ENCODE results near the gene FBXO22. TPM values are rescaled to one million over a fixed set of nuclear protein-coding genes. Genes with fewer than 3 reads are reported as not detected.

FBXO22 gene
- total RNA-seq, 2 experiments from 2014 or later: 23.5 to 33.6 TPM

GRCh38 chr15:75952525-75952924, 48.8 kb downstream of the FBXO22 start:
- H3K4me2 ChIP-seq (ENCODE audit: low read length): no peak overlapping the region
- H2AFZ ChIP-seq (ENCODE audit: low read length): no peak overlapping the region
- no peaks in the 10 kb centered on the region for H3K9me3 ChIP-seq (ENCODE audit: low read length)
- TF ChIP-seq, protein P1, sequence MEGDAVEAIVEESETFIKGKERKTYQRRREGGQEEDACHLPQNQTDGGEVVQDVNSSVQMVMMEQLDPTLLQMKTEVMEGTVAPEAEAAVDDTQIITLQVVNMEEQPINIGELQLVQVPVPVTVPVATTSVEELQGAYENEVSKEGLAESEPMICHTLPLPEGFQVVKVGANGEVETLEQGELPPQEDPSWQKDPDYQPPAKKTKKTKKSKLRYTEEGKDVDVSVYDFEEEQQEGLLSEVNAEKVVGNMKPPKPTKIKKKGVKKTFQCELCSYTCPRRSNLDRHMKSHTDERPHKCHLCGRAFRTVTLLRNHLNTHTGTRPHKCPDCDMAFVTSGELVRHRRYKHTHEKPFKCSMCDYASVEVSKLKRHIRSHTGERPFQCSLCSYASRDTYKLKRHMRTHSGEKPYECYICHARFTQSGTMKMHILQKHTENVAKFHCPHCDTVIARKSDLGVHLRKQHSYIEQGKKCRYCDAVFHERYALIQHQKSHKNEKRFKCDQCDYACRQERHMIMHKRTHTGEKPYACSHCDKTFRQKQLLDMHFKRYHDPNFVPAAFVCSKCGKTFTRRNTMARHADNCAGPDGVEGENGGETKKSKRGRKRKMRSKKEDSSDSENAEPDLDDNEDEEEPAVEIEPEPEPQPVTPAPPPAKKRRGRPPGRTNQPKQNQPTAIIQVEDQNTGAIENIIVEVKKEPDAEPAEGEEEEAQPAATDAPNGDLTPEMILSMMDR (conservative IDR thresholded peaks at IDR 0.05; ENCODE audit: low read length): no peak
- TF ChIP-seq EZH2phosphoT487 (IDR thresholded peaks at IDR 0.05; ENCODE audit: borderline replicate concordance, low read depth, low read length): no peak
- H4K20me1 ChIP-seq (ENCODE audit: insufficient read depth, low read length): no peaks in the 10 kb centered on the region; the same call in 1 of the 2 replicates
- H3K36me3 ChIP-seq (ENCODE audit: insufficient read depth, low read length): no peaks in the 10 kb centered on the region
- no peak for DNase-seq (ENCODE audit: low spot score)
- H3K4me1 ChIP-seq (ENCODE audit: insufficient read depth, low read length, poor library complexity, severe bottlenecking): no peaks in the 10 kb centered on the region
- CTCF ChIA-PET (ENCODE audit: unreplicated experiment): no interaction called here
- H3K9me2 ChIP-seq (ENCODE audit: insufficient read depth, low read length): no peaks in the 10 kb centered on the region
- intact Hi-C loops (cut with micrococcal nuclease; ENCODE audit: unreplicated experiment): no loop called here
- H3K27ac ChIP-seq (ENCODE audit: low read depth, low read length, poor library complexity, severe bottlenecking): no peak overlapping the region
- H3K79me2 ChIP-seq (ENCODE audit: insufficient read depth, low read depth, low read length): no peaks in the 10 kb centered on the region
- POLR2A ChIA-PET: interaction anchor here (1.3 kb wide), 1 partner anchor 12 kb away, joined by 3 read pairs; no protein-coding TSS in a partner anchor
- no TSS peak for BruUV-seq (replicated peaks)
- H3K4me3 ChIP-seq (ENCODE audit: low read depth, low read length, poor library complexity, severe bottlenecking): no peak overlapping the region

DNA sequence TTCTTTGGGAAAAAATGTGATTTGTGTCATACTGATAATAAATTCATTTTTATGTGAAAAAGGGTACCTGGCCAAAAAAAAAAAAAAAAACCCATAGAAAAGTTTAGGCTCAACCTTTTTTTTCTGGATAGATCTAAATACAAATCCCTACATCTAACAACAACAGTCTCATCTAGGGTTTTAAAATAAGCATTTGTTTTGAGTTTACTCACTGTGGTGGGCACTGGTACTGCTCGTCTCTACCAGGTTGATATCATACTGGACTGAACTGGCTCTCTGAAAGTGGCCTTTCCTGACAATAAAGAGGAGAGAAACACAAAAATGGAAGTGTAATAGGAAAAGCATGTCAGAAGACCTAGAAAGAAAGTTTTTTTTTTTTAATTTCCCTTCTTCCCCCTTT, 52.0 kb downstream of the FBXO22 start:
- TF ChIP-seq, protein P1 (conservative IDR thresholded peaks at IDR 0.05; ENCODE audit: low read length): no peak
- TF ChIP-seq EZH2phosphoT487 (IDR thresholded peaks at IDR 0.05; ENCODE audit: borderline replicate concordance, low read depth, low read length): no peak
- H3K9me2 ChIP-seq (ENCODE audit: insufficient read depth, low read length): no peaks in the 10 kb centered on the region
- H3K4me1 ChIP-seq (ENCODE audit: insufficient read depth, low read length, poor library complexity, severe bottlenecking): no peaks in the 10 kb centered on the region
- H3K79me2 ChIP-seq (ENCODE audit: insufficient read depth, low read depth, low read length): no peaks in the 10 kb centered on the region
- no peaks in the 10 kb centered on the region for H3K9me3 ChIP-seq (ENCODE audit: low read length)
- H3K27ac ChIP-seq (ENCODE audit: low read depth, low read length, poor library complexity, severe bottlenecking): no peak overlapping the region
- no peak overlapping the region for H2AFZ ChIP-seq (ENCODE audit: low read length)
- no TSS peak for BruUV-seq (replicated peaks)
- ChIA-PET POLR2A (no interaction called here), CTCF (ENCODE audit: unreplicated experiment) (no interaction called here)
- H3K4me2 ChIP-seq (ENCODE audit: low read length): no peak overlapping the region
- intact Hi-C loops (cut with micrococcal nuclease; ENCODE audit: unreplicated experiment): no loop called here
- DNase-seq (ENCODE audit: low spot score): no peak
- H3K4me3 ChIP-seq (ENCODE audit: low read depth, low read length, poor library complexity, severe bottlenecking): no peak overlapping the region
- H4K20me1 ChIP-seq (ENCODE audit: insufficient read depth, low read length): no peaks in the 10 kb centered on the region; the same call in 1 of the 2 replicates
- H3K36me3 ChIP-seq (ENCODE audit: insufficient read depth, low read length): no peaks in the 10 kb centered on the region

DNA sequence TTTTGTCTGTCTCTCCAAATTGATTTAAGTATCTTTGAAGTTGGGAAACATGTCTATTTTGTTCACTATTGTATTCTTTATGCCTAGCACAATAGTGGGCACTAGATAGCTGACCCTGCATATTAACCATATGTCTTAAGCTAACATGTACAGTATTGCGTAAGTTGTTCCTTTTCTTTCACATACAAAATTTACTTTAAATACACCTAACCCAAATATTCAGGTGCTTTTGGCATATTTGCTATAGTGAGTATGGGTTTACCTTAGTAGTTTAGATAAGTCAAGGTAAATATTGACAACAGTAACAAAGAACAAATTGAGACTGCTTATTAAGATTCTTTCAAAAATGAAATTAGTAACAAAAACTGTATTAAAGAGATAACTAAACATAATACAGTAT, 57.7 kb downstream of the FBXO22 start:
- no peak overlapping the region for H3K27ac ChIP-seq (ENCODE audit: low read depth, low read length, poor library complexity, severe bottlenecking)
- TF ChIP-seq EZH2phosphoT487 (IDR thresholded peaks at IDR 0.05; ENCODE audit: borderline replicate concordance, low read depth, low read length): no peak
- TF ChIP-seq, protein P1 (conservative IDR thresholded peaks at IDR 0.05; ENCODE audit: low read length): no peak
- no peaks in the 10 kb centered on the region for H3K79me2 ChIP-seq (ENCODE audit: insufficient read depth, low read depth, low read length)
- BruUV-seq (replicated peaks): no TSS peak
- H4K20me1 ChIP-seq (ENCODE audit: insufficient read depth, low read length): no peaks in the 10 kb centered on the region; the same call in 1 of the 2 replicates
- no peak for DNase-seq (ENCODE audit: low spot score)
- H2AFZ ChIP-seq (ENCODE audit: low read length): no peak overlapping the region
- no peak overlapping the region for H3K4me2 ChIP-seq (ENCODE audit: low read length)
- intact Hi-C loops (cut with micrococcal nuclease; ENCODE audit: unreplicated experiment): no loop called here
- ChIA-PET POLR2A (interaction anchor here (1.0 kb wide), 1 partner anchor 23 kb away, joined by 3 read pairs; no protein-coding TSS in a partner anchor), CTCF (ENCODE audit: unreplicated experiment) (no interaction called here)
- H3K36me3 ChIP-seq (ENCODE audit: insufficient read depth, low read length): no peaks in the 10 kb centered on the region
- no peaks in the 10 kb centered on the region for H3K9me2 ChIP-seq (ENCODE audit: insufficient read depth, low read length)
- H3K9me3 ChIP-seq (ENCODE audit: low read length): no peaks in the 10 kb centered on the region
- no peak overlapping the region for H3K4me3 ChIP-seq (ENCODE audit: low read depth, low read length, poor library complexity, severe bottlenecking)
- H3K4me1 ChIP-seq (ENCODE audit: insufficient read depth, low read length, poor library complexity, severe bottlenecking): no peaks in the 10 kb centered on the region
